ENCODE measurements around the gene SSH2.

The SSH2 gene

DNA sequence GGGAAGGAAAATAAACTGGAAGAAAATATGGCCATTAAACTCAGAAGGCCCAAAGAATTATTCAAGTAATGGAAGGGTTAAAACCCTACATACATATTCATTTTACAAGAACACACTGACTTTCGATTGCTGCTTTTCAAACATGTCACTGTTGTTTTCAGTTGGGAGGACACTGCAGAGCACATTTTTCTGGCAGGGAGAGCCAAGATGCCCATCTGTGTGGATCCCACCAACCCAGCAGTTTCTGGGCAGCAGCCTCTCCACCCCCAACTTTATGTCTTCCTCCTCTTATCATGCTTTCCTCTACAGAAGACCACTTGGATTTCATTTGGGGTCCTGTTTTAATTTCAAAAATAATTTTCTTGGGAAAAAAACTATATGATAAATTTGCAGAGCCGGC lies 300.2 kb downstream of the SSH2 start:
- peaks cover 27% of the 10 kb centered on the region for H3K36me3 ChIP-seq (ENCODE audit: control insufficient read depth, insufficient read depth, low read length, severe bottlenecking)

DNA sequence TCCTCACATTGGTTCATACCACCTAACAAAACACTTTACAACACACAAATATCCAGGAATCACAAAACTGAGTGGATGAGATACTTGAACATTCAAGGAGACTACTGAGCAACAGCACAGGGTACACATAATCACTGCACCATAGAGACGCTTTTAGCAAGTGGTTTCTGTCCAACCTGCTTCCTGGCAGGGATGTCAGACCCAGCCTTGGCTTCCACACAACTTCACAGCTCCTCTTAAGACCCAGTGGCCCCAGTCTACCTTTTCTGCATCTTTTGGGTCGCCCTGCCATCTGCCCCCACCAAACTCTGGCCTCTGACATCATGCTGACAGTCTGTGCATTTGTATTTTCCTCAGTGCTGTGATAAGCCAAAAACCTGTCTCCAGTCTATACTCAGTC lies 301.4 kb downstream of the SSH2 start:
- Histone ChIP-seq H3K9ac (ENCODE audit: low read length) (no peak overlapping the region), H3K36me3 (ENCODE audit: control insufficient read depth, insufficient read depth, low read length, severe bottlenecking) (peaks cover 22% of the 10 kb centered on the region), H3K9me3 (ENCODE audit: control insufficient read depth, low read length) (no peaks in the 10 kb centered on the region), H3K4me1 (ENCODE audit: control insufficient read depth, insufficient read depth, low read length) (peaks cover 4% of the 10 kb centered on the region), H3K4me3 (ENCODE audit: low read length) (no peak overlapping the region), H3K27me3 (replicated peaks; ENCODE audit: control insufficient read depth, insufficient read depth, low read length) (no peaks in the 10 kb centered on the region)
- DNase-seq (ENCODE audit: low read depth) = no peak

More for the DNA sequence above, 300.2 kb downstream of the SSH2 start:
- peaks cover 4% of the 10 kb centered on the region for H3K4me1 ChIP-seq (ENCODE audit: control insufficient read depth, insufficient read depth, low read length)
- no peak overlapping the region for H3K9ac ChIP-seq (ENCODE audit: low read length)
- no peak for DNase-seq (ENCODE audit: low read depth)
- H3K4me3 ChIP-seq (ENCODE audit: low read length) = no peak overlapping the region
- no peaks in the 10 kb centered on the region for H3K9me3 ChIP-seq (ENCODE audit: control insufficient read depth, low read length)
- H3K27me3 ChIP-seq (replicated peaks; ENCODE audit: control insufficient read depth, insufficient read depth, low read length) = no peaks in the 10 kb centered on the region

DNA sequence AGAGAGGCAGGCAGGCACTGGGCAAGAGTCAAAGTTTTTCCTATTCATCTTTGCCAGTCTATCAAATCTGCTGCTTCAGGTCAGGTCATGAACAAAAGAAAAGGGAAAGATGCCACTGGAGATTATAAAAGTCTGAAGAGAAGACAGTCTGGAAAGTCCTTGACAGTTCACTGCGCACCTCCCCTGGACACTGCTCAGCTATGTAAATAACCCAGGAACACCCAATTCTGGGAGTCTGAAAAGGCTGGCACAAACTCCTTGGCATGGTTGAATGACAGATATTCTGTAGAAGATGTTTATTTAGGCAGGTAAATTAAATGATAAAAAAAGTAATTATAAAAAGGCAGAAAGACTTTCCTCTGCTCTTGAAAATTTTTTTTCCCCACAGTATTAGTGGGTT lies 302.1 kb downstream of the SSH2 start:
- DNase-seq (ENCODE audit: low read depth) = no peak
- Histone ChIP-seq H3K9ac (ENCODE audit: low read length) (no peak overlapping the region), H3K27me3 (replicated peaks; ENCODE audit: control insufficient read depth, insufficient read depth, low read length) (no peaks in the 10 kb centered on the region), H3K4me1 (ENCODE audit: control insufficient read depth, insufficient read depth, low read length) (peaks cover 6% of the 10 kb centered on the region), H3K9me3 (ENCODE audit: control insufficient read depth, low read length) (no peaks in the 10 kb centered on the region), H3K36me3 (ENCODE audit: control insufficient read depth, insufficient read depth, low read length, severe bottlenecking) (peaks cover 22% of the 10 kb centered on the region), H3K4me3 (ENCODE audit: low read length) (no peak overlapping the region)

DNA sequence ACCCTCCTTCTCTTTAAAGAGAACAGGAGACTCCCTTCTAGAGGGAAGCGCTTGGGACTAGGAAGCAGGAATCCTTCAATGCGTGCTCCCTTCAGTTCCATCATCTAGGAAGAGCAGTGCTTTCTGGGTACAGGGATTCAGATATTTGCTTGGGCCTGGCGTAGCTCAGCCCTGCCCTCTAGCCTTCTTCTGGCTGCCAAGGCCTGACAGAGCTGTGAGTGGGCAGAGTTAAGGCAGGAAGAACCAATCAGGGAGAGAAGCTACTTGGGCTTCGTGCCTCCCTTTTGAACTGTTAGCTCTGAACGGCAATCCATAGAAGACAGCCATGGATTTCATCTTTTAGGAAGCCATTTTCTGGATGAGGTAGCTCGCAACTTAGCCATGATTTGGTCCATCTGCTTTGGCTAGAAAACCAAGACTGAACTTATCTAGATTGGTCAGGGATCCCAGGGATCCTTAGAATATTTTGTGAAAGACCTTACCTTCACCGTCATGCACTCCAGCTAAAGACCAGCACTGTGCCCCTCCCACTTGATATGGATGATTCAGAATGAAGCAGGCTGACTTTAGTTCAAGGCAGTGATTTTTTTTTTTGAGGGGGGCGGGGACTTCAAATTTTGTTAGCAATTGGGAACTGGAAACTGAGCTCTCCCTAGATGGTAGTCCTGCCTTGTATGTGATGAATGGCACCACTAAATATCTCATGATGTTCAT lies 304.8 kb downstream of the SSH2 start:
- H3K9me3 ChIP-seq (ENCODE audit: control insufficient read depth, low read length) = no peaks in the 10 kb centered on the region
- H3K36me3 ChIP-seq (ENCODE audit: control insufficient read depth, insufficient read depth, low read length, severe bottlenecking) = no peaks in the 10 kb centered on the region
- DNase-seq (ENCODE audit: low read depth) = no peak
- H3K27me3 ChIP-seq (replicated peaks; ENCODE audit: control insufficient read depth, insufficient read depth, low read length) = no peaks in the 10 kb centered on the region
- H3K9ac ChIP-seq (ENCODE audit: low read length) = no peak overlapping the region
- no peak overlapping the region for H3K4me3 ChIP-seq (ENCODE audit: low read length)
- peaks cover 14% of the 10 kb centered on the region for H3K4me1 ChIP-seq (ENCODE audit: control insufficient read depth, insufficient read depth, low read length)

DNA sequence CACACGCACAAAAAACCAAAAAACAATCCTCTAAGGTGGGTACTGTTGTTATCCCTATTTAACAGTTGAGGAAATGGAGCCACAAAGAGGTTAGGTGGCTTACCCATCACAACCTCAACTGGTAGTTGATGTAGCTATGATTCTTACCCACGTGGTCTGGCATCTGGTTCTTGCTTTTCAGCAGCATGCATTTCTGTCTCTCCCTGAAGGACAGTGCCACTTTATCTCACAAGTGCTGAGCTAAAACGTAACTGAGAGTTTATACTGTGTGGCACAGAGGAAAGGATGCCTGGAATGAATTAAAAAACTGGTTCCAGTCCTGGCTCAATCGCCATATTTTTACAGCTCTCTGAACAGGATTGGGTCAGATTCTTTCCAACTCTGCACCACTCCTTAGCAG lies 305.4 kb downstream of the SSH2 start:
- Histone ChIP-seq H3K9me3 (ENCODE audit: control insufficient read depth, low read length) (no peaks in the 10 kb centered on the region), H3K4me1 (ENCODE audit: control insufficient read depth, insufficient read depth, low read length) (peaks cover 14% of the 10 kb centered on the region), H3K4me3 (ENCODE audit: low read length) (no peak overlapping the region), H3K27me3 (replicated peaks; ENCODE audit: control insufficient read depth, insufficient read depth, low read length) (no peaks in the 10 kb centered on the region), H3K36me3 (ENCODE audit: control insufficient read depth, insufficient read depth, low read length, severe bottlenecking) (no peaks in the 10 kb centered on the region), H3K9ac (ENCODE audit: low read length) (no peak overlapping the region)
- DNase-seq (ENCODE audit: low read depth) = no peak

DNA sequence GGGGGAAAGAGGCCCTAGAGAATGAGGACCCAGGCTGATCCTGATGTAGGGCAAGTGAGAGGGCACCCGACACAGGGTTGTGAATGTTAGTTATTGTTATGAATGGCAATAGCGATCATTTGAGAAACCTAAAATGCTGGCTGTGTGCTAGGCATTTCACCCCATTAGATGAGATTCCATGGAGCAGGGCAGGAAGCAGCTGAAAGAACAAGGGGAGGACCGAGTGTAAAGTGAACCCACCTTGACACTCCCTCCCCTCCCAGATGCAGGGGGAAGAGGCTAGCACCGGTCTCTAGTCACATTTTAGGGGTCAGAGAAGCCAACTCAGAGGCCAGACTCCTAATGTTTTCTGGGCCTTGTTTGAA lies 306.8 kb downstream of the SSH2 start:
- H3K4me3 ChIP-seq (ENCODE audit: low read length) = peak overlapping the region; percentile 84
- H3K9ac ChIP-seq (ENCODE audit: low read length) = no peak overlapping the region
- no peaks in the 10 kb centered on the region for H3K27me3 ChIP-seq (replicated peaks; ENCODE audit: control insufficient read depth, insufficient read depth, low read length)
- no peak for DNase-seq (ENCODE audit: low read depth)
- no peaks in the 10 kb centered on the region for H3K36me3 ChIP-seq (ENCODE audit: control insufficient read depth, insufficient read depth, low read length, severe bottlenecking)
- H3K9me3 ChIP-seq (ENCODE audit: control insufficient read depth, low read length) = no peaks in the 10 kb centered on the region
- peaks cover 10% of the 10 kb centered on the region for H3K4me1 ChIP-seq (ENCODE audit: control insufficient read depth, insufficient read depth, low read length)

DNA sequence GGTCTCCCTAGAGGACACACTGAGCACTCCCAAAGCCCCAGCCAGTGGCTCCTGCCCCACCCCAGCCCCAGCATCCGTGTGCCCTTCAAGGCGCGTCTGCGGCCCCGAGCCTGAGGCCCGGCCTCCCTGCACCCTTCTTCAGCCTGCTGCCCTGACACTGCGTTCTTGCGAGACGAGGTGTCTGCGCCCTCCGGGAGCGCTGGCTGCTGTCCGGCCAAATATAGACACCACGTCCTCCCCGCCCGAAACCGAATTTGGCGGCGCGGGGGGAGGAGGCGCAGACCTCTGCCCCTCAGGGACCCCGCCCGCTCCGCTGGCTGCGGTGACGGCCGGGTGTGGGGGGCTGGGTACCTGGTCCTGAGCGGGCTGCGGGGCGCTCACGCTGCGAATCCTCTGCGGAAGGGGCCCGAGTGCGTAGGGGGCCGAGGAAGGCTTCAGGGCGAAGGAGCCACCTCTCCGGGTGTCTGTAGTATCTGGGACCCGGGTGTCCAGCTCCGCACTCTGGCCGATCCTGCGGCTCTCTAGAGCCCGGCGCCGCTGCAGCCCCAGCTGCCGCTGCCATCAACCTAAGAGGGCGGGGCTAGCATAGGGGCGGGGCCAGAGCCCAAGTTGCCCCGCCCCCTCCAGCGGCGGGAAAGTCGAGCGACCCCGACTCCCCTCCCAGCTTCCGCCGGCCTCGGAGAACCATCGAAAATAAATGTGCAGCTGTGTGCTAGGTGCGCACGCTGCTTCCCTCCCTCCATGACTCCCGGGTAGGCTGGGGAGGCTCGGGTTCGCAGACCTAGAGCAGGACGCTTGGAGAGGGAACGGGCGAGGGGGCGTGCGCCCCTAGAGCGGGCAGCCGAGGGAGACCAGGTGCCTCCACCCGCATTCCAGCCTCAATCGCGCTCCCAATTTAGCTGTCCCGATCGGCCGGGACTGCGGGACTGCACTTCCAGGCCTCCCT lies 307.4 kb downstream of the SSH2 start, which contains the start of gene CORO6:
Gene CORO6, minus strand, starts transcription at position 576 of the 946 bp plus-strand sequence. CDS start 1,491 bp downstream, outside the sequence.
- H3K36me3 ChIP-seq (ENCODE audit: control insufficient read depth, insufficient read depth, low read length, severe bottlenecking) = no peaks in the 10 kb centered on the region
- DNase-seq (ENCODE audit: low read depth) = peak; percentile 81
- no peaks in the 10 kb centered on the region for H3K27me3 ChIP-seq (replicated peaks; ENCODE audit: control insufficient read depth, insufficient read depth, low read length)
- peaks cover 10% of the 10 kb centered on the region for H3K4me1 ChIP-seq (ENCODE audit: control insufficient read depth, insufficient read depth, low read length)
- H3K4me3 ChIP-seq (ENCODE audit: low read length) = peak within 1 kb of the TSS; percentile 84
- H3K9ac ChIP-seq (ENCODE audit: low read length) = peak within 1 kb of the TSS; percentile 83
- no peaks in the 10 kb centered on the region for H3K9me3 ChIP-seq (ENCODE audit: control insufficient read depth, low read length)

DNA sequence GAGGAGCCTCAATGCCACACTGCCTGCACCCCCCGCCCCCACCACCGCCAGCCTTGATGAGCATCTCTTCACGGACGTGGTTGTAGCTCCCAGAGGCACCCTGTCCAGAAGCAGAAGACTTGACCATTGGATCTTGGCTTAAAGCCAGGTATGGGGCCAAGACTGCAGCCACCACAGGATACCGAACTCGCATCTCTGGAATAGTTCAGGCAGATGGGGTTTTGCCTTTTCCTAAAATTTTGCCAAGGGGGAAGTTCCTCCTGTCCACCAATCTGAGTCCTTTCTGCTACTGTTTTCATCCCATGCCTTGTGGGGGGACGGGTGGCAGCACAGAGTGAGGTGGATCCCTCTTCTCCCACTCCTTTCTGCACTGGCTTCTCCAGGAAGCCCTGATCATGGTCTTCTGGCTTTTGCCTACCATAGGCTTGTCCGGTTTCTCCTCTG lies 308.3 kb downstream of the SSH2 start:
- Histone ChIP-seq H3K4me1 (ENCODE audit: control insufficient read depth, insufficient read depth, low read length) (peaks cover 15% of the 10 kb centered on the region), H3K9ac (ENCODE audit: low read length) (peak overlapping the region; percentile 83), H3K36me3 (ENCODE audit: control insufficient read depth, insufficient read depth, low read length, severe bottlenecking) (no peaks in the 10 kb centered on the region), H3K4me3 (ENCODE audit: low read length) (peak overlapping the region; percentile 84), H3K27me3 (replicated peaks; ENCODE audit: control insufficient read depth, insufficient read depth, low read length) (no peaks in the 10 kb centered on the region), H3K9me3 (ENCODE audit: control insufficient read depth, low read length) (no peaks in the 10 kb centered on the region)
- no peak for DNase-seq (ENCODE audit: low read depth)

DNA sequence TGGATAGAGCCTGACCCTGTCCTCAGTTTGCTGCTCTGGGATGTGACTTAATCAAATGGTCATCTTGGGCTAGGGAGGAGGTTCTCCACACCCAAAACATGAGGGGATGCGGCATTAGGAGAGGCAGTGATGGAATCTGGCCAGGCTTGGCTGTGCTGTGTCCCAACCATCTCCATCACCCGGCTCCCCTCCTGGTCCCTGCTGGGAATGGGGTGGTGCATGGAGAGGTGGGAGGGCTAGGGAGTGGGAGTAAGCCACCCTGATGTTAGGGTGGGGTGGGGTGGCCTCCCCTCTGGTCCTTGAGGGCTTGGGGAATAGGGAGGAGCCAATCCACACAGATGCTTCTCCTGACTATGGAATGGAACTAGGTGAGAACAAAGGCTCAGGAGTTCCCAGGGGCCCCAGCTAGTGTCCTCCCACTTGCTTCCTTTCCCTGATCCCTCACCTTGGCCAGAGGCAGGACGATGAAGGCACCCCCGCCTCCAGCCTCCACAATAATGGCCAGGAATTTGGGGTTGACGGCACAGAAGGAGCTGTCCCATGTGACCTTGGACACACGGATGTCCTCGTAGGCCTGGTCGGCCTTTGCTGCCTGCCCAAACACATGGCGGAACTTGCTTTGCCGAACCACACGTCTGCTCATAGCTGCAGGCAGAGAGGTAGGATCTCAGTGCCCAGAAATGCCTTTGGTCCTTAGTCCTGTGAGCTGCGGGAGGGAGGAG lies 309.1 kb downstream of the SSH2 start:
- Histone ChIP-seq H3K9me3 (ENCODE audit: control insufficient read depth, low read length) (no peaks in the 10 kb centered on the region), H3K4me1 (ENCODE audit: control insufficient read depth, insufficient read depth, low read length) (peaks cover 17% of the 10 kb centered on the region), H3K36me3 (ENCODE audit: control insufficient read depth, insufficient read depth, low read length, severe bottlenecking) (no peaks in the 10 kb centered on the region), H3K27me3 (replicated peaks; ENCODE audit: control insufficient read depth, insufficient read depth, low read length) (no peaks in the 10 kb centered on the region), H3K9ac (ENCODE audit: low read length) (no peak overlapping the region), H3K4me3 (ENCODE audit: low read length) (no peak overlapping the region)
- no peak for DNase-seq (ENCODE audit: low read depth)

DNA sequence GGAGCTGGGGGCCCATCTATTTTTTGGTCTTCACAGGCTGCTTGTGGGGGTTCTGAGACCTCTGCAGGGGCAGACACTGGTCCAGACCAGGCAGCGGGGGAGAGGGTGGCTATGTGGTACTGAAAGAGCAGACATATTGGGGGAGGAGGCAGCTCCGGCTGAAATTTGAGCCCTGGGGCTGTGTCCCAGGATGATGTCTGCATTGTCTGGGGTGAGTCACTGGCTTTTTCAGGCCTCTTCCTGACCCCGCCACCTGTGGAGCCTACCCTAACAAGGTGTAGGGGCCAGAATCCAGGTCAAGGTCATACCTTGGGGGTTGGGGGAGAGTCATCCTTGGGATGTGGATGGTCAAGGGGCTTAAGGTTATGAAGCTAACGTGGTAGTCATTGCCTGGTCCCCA lies 309.8 kb downstream of the SSH2 start:
- no peaks in the 10 kb centered on the region for H3K27me3 ChIP-seq (replicated peaks; ENCODE audit: control insufficient read depth, insufficient read depth, low read length)
- DNase-seq (ENCODE audit: low read depth) = no peak

DNA sequence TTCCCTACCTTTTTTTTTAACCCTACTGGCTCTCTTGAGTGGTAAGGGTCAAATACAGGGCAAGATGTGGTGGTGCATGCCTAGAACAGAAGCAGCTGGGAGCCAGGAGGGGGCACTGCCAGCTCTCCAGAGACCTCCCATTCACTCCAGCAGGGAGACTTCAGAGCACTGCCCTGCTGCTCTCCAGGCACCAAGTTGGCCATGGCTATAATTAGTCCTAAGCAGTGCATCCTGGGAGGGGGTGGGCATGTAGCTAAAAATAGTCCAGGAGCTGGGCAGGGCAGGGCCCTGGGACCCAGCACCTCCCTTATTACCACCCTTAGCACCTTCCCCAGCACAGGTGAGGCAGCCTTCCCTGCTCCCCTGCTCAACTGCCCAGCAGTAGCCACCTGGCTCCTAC lies 310.8 kb downstream of the SSH2 start:
- H3K27me3 ChIP-seq (replicated peaks; ENCODE audit: control insufficient read depth, insufficient read depth, low read length) = no peaks in the 10 kb centered on the region
- H3K36me3 ChIP-seq (ENCODE audit: control insufficient read depth, insufficient read depth, low read length, severe bottlenecking) = no peaks in the 10 kb centered on the region
- H3K4me1 ChIP-seq (ENCODE audit: control insufficient read depth, insufficient read depth, low read length) = peaks cover 26% of the 10 kb centered on the region
- no peak overlapping the region for H3K4me3 ChIP-seq (ENCODE audit: low read length)
- DNase-seq (ENCODE audit: low read depth) = peak; percentile 26
- H3K9ac ChIP-seq (ENCODE audit: low read length) = no peak overlapping the region
- no peaks in the 10 kb centered on the region for H3K9me3 ChIP-seq (ENCODE audit: control insufficient read depth, low read length)

More for the DNA sequence above, 309.8 kb downstream of the SSH2 start:
- Histone ChIP-seq H3K4me1 (ENCODE audit: control insufficient read depth, insufficient read depth, low read length) (peaks cover 22% of the 10 kb centered on the region), H3K9me3 (ENCODE audit: control insufficient read depth, low read length) (no peaks in the 10 kb centered on the region), H3K36me3 (ENCODE audit: control insufficient read depth, insufficient read depth, low read length, severe bottlenecking) (no peaks in the 10 kb centered on the region), H3K4me3 (ENCODE audit: low read length) (no peak overlapping the region), H3K9ac (ENCODE audit: low read length) (no peak overlapping the region)
